Nephron progenitor cell (in vitro differentiated cells): ENCODE data around the gene SPOP.

ENCODE experiments used
- DNase-seq: peaks from one replicate; pipeline ENCODE4 v3.0.0; 2021
- H3K27ac Mint-ChIP-seq: 2 replicates; pipeline ENCODE4 v1.8.0; 2021; ENCODE audit warnings: mild to moderate bottlenecking, moderate library complexity, mixed read lengths
- H3K27me3 Mint-ChIP-seq: 2 replicates; pipeline ENCODE4 v1.8.0; 2021; ENCODE audit warnings: mild to moderate bottlenecking, low read depth, mixed read lengths; ENCODE audit not compliant: poor library complexity
- H3K36me3 Mint-ChIP-seq: 2 replicates; pipeline ENCODE4 v1.8.0; 2021; ENCODE audit warnings: low read depth, mixed read lengths
- H3K4me1 Mint-ChIP-seq: 2 replicates; pipeline ENCODE4 v1.8.0; 2021; ENCODE audit warnings: mixed read lengths
- H3K4me3 Mint-ChIP-seq: 2 replicates; pipeline ENCODE4 v1.8.0; 2021; ENCODE audit warnings: mild to moderate bottlenecking, moderate library complexity, mixed read lengths
- H3K9me3 Mint-ChIP-seq: 2 replicates; pipeline ENCODE4 v1.8.0; 2021; ENCODE audit warnings: mild to moderate bottlenecking, moderate library complexity, mixed read lengths
- TF ChIP-seq, protein P1 (sequence below): fragments of 200-600 bp; sonication (generic); IDR thresholded peaks from 2 replicates; pipeline ENCODE4 v1.5.0; 2021; ENCODE audit warnings: antibody characterized with exemption

Gene SPOP

DNA sequence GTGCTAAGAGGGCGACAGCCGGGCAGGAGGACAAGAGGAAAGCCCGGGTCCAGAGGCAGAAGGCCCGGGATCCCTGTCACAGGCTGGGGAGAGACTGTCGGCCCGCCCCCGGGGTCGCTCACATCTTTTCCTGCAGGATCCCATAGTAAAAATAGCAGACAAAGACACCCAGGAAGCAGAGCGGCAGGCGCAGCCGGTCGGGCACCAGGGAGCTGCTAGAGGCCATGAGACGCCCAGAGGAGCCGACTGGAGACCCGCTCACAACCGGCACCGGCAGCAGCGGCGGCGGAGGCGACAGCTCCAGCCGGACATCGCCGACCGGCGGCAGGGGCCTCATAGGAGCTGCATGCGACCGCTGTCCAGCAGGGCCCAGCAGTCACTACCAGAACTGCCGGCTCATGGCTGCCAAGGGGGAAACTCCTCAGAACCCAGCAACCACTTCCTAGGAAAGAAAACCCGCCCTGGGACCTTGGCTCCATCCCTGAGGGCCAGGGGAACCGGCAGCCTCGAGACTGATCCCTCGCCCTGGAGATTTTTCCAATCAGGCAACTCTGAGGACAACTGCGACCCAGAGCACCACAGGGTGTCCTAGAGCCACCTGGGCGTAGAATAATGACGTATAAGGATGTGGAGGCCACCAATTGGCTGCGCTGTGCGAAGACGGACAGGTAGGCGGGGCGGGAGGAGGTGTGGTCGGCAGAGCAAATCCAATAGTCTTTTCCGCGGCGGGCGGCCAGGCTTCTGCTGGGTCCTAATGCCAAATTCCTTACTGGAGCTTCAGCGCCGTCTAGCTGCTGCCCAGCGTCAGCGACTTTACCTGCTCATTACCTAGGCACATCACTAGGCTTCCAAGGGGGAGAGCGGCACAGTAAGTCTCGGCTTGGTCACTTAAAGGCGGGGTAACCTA is 30.0 kb upstream of the SPOP start, which contains the start of gene SLC35B1:
Gene SLC35B1 (minus strand): TSS at position 357 of the 907 bp plus-strand sequence. CDS start 131 bp downstream, at position 226.
- TF ChIP-seq, protein P1, sequence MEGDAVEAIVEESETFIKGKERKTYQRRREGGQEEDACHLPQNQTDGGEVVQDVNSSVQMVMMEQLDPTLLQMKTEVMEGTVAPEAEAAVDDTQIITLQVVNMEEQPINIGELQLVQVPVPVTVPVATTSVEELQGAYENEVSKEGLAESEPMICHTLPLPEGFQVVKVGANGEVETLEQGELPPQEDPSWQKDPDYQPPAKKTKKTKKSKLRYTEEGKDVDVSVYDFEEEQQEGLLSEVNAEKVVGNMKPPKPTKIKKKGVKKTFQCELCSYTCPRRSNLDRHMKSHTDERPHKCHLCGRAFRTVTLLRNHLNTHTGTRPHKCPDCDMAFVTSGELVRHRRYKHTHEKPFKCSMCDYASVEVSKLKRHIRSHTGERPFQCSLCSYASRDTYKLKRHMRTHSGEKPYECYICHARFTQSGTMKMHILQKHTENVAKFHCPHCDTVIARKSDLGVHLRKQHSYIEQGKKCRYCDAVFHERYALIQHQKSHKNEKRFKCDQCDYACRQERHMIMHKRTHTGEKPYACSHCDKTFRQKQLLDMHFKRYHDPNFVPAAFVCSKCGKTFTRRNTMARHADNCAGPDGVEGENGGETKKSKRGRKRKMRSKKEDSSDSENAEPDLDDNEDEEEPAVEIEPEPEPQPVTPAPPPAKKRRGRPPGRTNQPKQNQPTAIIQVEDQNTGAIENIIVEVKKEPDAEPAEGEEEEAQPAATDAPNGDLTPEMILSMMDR, result peak; percentile 36
- peaks cover 17% of the 10 kb centered on the region for H3K36me3 Mint-ChIP-seq

DNA sequence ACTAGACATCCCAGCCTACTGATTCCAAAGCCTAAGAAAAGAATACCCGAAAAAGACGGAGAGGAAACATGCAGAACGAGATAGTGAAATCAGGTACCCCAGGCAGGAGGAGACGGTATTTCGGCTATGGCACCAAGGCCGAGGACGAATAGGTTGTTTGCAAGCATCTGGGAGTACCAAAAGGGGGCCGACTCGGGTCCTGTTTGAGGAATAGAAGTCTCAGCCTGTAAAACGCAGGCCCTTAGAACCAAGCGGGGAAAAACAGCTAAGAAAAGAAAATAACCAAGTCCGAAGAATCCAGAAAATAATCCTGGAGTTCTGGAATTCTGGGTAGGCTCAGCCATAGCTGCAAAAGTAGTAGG is 29.3 kb upstream of the SPOP start:
- Mint-ChIP-seq H3K9me3 (no peaks in the 10 kb centered on the region), H3K27me3 (peaks cover 6% of the 10 kb centered on the region), H3K4me1 (peaks cover 32% of the 10 kb centered on the region), H3K27ac (peak overlapping the region; percentile 100), H3K36me3 (peaks cover 20% of the 10 kb centered on the region), H3K4me3 (peak overlapping the region; percentile 90)
- TF ChIP-seq, protein P1, result no peak
- peak; percentile 21 for DNase-seq

More for the DNA sequence above, 30.0 kb upstream of the SPOP start, which contains the start of gene SLC35B1:
- H3K27me3 Mint-ChIP-seq, result peaks cover 6% of the 10 kb centered on the region
- peak within 1 kb of the TSS; percentile 90 for H3K4me3 Mint-ChIP-seq
- peaks cover 32% of the 10 kb centered on the region for H3K4me1 Mint-ChIP-seq
- peak; percentile 96 for DNase-seq
- peak within 1 kb of the TSS; percentile 100 for H3K27ac Mint-ChIP-seq
- no peaks in the 10 kb centered on the region for H3K9me3 Mint-ChIP-seq

DNA sequence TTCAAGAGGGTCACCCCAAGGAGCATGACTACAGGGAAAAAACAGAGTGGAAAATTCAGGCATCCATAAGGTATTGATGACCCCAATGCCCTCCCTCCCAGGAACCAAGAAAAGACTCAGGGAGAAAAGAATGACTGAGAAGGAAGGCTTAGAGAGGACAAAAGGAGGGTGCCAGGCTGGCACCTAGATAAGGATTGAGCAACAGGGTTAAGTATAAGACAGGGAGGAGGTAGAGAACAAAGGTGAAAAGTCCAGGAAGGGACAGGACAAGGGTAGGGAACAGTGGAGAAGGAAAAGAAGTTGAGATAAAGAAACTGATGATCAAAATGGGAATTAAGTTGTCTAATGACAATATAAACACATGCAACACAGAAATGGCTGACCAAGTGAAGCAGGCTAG is 27.4 kb upstream of the SPOP start:
- Mint-ChIP-seq H3K4me1 (peaks cover 32% of the 10 kb centered on the region), H3K36me3 (peaks cover 34% of the 10 kb centered on the region), H3K27me3 (peaks cover 6% of the 10 kb centered on the region), H3K27ac (peak overlapping the region; percentile 70), H3K9me3 (no peaks in the 10 kb centered on the region), H3K4me3 (peak overlapping the region; percentile 90)
- TF ChIP-seq, protein P1, result no peak
- DNase-seq, result no peak

DNA sequence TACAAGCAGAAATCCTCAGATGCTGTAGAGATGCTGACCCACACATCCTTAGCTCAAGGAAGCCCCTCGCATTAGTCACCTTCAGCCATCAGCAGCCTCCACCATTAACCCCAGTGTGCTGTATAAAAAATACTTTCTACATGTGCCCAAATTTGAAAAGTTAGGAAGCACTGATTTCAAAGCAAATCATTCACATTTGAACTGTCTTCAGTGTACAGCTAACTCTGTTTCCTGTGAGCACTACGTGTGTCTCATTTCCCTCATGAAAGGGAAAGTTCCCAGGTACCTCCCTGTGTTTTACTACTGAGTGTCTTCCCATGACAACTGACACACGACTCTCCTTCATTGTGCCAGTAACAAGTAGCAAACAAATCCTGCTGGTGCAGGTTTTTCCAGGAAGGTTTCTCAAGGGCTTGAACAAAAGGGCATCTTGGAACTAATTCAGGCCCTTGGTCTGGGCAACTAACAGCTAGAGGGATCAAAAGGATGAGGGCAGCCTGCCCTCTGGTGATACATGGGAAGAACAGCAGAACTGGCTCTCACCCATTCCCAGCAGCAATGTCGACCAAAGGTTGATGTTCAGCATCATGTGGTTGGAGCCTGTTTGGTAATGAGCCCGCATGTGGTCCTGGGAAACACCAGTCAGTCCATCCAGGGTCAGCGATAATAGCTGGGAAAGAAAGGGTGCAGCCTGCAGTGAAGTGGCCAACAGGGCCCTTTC is 25.8 kb upstream of the SPOP start:
- DNase-seq, result peak; percentile 18
- Mint-ChIP-seq H3K9me3 (no peaks in the 10 kb centered on the region), H3K27me3 (peaks cover 7% of the 10 kb centered on the region), H3K27ac (no peak overlapping the region), H3K4me1 (peaks cover 37% of the 10 kb centered on the region), H3K36me3 (peaks cover 42% of the 10 kb centered on the region), H3K4me3 (no peak overlapping the region)
- TF ChIP-seq, protein P1, result peak; percentile 42

DNA sequence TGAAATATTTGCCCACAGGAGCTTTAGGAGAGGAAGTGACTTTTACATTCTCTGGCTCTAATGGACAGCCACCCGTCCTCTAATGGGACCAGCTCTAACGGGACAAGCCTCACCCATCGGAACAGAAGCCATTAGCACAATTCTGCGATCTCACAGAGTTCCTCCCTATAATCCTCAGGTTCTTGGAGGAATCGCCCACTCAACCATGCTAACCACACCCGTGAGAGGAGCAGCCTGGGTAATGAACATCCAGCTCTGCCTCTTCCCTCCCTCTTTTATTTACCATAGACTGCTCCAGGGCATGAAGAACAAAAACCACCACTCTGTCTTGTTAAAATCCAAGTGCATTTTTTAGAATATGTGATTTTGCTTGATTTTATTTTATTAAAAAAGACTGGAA is 23.1 kb upstream of the SPOP start:
- Mint-ChIP-seq H3K27ac (no peak overlapping the region), H3K36me3 (peaks cover 42% of the 10 kb centered on the region), H3K27me3 (peaks cover 7% of the 10 kb centered on the region), H3K4me3 (no peak overlapping the region), H3K4me1 (peaks cover 18% of the 10 kb centered on the region), H3K9me3 (no peaks in the 10 kb centered on the region)
- DNase-seq, result no peak
- TF ChIP-seq, protein P1, result no peak
